HL-60 (cell line): ENCODE data around the gene CCND1.

Experiments used
- CTCF ChIP-seq: IDR thresholded peaks from one replicate; pipeline ENCODE4 v1.5.1; 2011; ENCODE audit warnings: low read length, control low read depth, inconsistent platforms; ENCODE audit not compliant: insufficient read depth
- POLR2AphosphoS5 ChIP-seq: IDR thresholded peaks from 2 replicates; pipeline ENCODE4 v1.6.1; 2012; ENCODE audit warnings: low read depth

- no peak for TF ChIP-seq POLR2AphosphoS5
- no peak for TF ChIP-seq CTCF
Measured at GRCh38 chr11:69603111-69603836, 37.7 kb upstream of the CCND1 start.
